Neural progenitor cell (in vitro differentiated cells): ENCODE data around the gene IL17C. TPM values are rescaled to one million over a fixed set of nuclear protein-coding genes. Genes with fewer than 3 reads are reported as not detected.

Source experiments
- DNase-seq: peaks from one replicate; pipeline ENCODE4 v3.0.0-alpha.2; 2016; ENCODE audit warnings: low spot score
- H2AFZ ChIP-seq: fragments of 200-600 bp; sonication (generic); replicated peaks from 2 replicates; pipeline ENCODE4 v1.6.1; 2016; ENCODE audit warnings: antibody characterized with exemption
- H3F3A ChIP-seq: fragments of 200-600 bp; sonication (generic); 2 replicates; pipeline ENCODE4 v1.6.1; 2016; ENCODE audit warnings: antibody characterized with exemption, low read depth
- H3K27ac ChIP-seq: fragments of 200-600 bp; sonication (generic); 2 replicates; pipeline ENCODE4 v1.5.1; 2016; ENCODE audit warnings: mild to moderate bottlenecking
- H3K27me3 ChIP-seq: fragments of 200-600 bp; sonication (generic); 2 replicates; pipeline ENCODE4 v1.6.1; 2016; ENCODE audit warnings: mild to moderate bottlenecking, moderate library complexity
- H3K36me3 ChIP-seq: fragments of 200-600 bp; sonication (generic); 2 replicates; pipeline ENCODE4 v1.5.1; 2016
- H3K4me1 ChIP-seq: fragments of 200-600 bp; sonication (generic); 2 replicates; pipeline ENCODE4 v1.6.1; 2016; ENCODE audit warnings: mixed run types
- H3K4me2 ChIP-seq: fragments of 200-600 bp; sonication (generic); 2 replicates; pipeline ENCODE4 v1.6.1; 2016
- H3K4me3 ChIP-seq: fragments of 200-600 bp; sonication (generic); 2 replicates; pipeline ENCODE4 v1.5.1; 2016
- H3K79me2 ChIP-seq: fragments of 200-600 bp; sonication (generic); 2 replicates; pipeline ENCODE4 v1.6.1; 2016; ENCODE audit warnings: low read depth
- H3K9ac ChIP-seq: fragments of 200-600 bp; sonication (generic); 2 replicates; pipeline ENCODE4 v1.6.1; 2016
- H3K9me3 ChIP-seq: fragments of 200-600 bp; sonication (generic); 2 replicates; pipeline ENCODE4 v1.5.1; 2016; ENCODE audit warnings: low read depth
- H4K20me1 ChIP-seq: fragments of 200-600 bp; sonication (generic); 2 replicates; pipeline ENCODE4 v1.6.1; 2016; ENCODE audit warnings: low read depth
- H3K27ac Mint-ChIP-seq: 3 replicates; pipeline ENCODE4 v1.8.0; 2021; ENCODE audit warnings: mixed read lengths
- H3K27me3 Mint-ChIP-seq: 2 replicates; pipeline ENCODE4 v1.8.0; 2022; ENCODE audit warnings: low read depth, mild to moderate bottlenecking, inconsistent platforms, moderate library complexity, mixed read lengths; ENCODE audit not compliant: insufficient read depth
- H3K36me3 Mint-ChIP-seq: 3 replicates; pipeline ENCODE4 v1.8.0; 2021; ENCODE audit warnings: mixed read lengths
- H3K4me1 Mint-ChIP-seq: 3 replicates; pipeline ENCODE4 v1.8.0; 2021; ENCODE audit warnings: mixed read lengths
- H3K4me3 Mint-ChIP-seq: 3 replicates; pipeline ENCODE4 v1.8.0; 2021; ENCODE audit warnings: mild to moderate bottlenecking, moderate library complexity, mixed read lengths
- H3K9me3 Mint-ChIP-seq: 3 replicates; pipeline ENCODE4 v1.8.0; 2020; ENCODE audit warnings: mixed read lengths
- EZH2 ChIP-seq: fragments of 200-600 bp; sonication (generic); IDR thresholded peaks from 2 replicates; pipeline ENCODE4 v1.6.1; 2017; ENCODE audit warnings: antibody characterized with exemption, mild to moderate bottlenecking, moderate library complexity
- EZH2phosphoT487 ChIP-seq: fragments of 200-600 bp; sonication (generic); IDR thresholded peaks from 2 replicates; pipeline ENCODE4 v1.6.1; 2017; ENCODE audit warnings: antibody characterized with exemption
- total RNA-seq: library from RNA; depleted of rRNA; stranded (reverse); fragments of >200 nt; gene quantifications from 2 replicates; pipeline ENCODE4 v1.2.3, GENCODE V29; 2015; ENCODE audit warnings: low replicate concordance
- TF ChIP-seq, protein P1 (sequence below): fragments of 200-600 bp; sonication (generic); IDR thresholded peaks from 2 replicates; pipeline ENCODE4 v1.5.1; 2017; ENCODE audit warnings: antibody characterized with exemption, mild to moderate bottlenecking

Gene IL17C
- total RNA-seq, 1 donor from 2014 or later = not detected

DNA sequence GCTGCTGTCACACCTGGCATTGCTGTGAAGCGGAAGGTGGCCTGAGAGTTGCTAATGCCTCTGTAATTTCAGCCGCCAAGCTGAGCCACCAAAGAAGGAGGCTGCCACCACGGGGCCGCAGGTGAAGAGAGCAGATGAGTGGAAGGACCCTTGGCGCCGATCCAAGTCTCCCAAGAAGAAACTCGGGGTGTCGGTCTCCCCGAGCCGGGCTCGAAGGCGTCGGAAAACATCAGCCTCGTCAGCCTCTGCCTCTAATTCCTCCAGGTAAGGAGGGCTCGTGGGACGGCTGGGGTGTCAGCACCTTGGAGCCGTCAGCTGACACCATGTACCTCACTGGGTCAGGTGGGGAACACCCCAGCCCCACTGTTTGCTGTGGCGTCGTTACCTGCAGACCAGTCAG is 16.2 kb upstream of the IL17C start:
- H3K27me3 Mint-ChIP-seq = peaks cover 2% of the 10 kb centered on the region
- peaks cover 11% of the 10 kb centered on the region for H3K36me3 Mint-ChIP-seq
- Histone ChIP-seq H3K27ac (no peak overlapping the region), H3K27me3 (no peaks in the 10 kb centered on the region), H3K4me3 (no peak overlapping the region), H3K9ac (no peak overlapping the region), H3F3A (no peaks in the 10 kb centered on the region), H4K20me1 (peaks cover 26% of the 10 kb centered on the region), H3K4me2 (no peak overlapping the region), H2AFZ (no peak overlapping the region), H3K79me2 (peaks cover 20% of the 10 kb centered on the region), H3K36me3 (no peaks in the 10 kb centered on the region), H3K9me3 (no peaks in the 10 kb centered on the region), H3K4me1 (no peaks in the 10 kb centered on the region)
- H3K4me1 Mint-ChIP-seq = peaks cover 10% of the 10 kb centered on the region
- H3K27ac Mint-ChIP-seq = no peak overlapping the region
- TF ChIP-seq EZH2phosphoT487 (no peak), EZH2 (no peak)
- TF ChIP-seq, protein P1, sequence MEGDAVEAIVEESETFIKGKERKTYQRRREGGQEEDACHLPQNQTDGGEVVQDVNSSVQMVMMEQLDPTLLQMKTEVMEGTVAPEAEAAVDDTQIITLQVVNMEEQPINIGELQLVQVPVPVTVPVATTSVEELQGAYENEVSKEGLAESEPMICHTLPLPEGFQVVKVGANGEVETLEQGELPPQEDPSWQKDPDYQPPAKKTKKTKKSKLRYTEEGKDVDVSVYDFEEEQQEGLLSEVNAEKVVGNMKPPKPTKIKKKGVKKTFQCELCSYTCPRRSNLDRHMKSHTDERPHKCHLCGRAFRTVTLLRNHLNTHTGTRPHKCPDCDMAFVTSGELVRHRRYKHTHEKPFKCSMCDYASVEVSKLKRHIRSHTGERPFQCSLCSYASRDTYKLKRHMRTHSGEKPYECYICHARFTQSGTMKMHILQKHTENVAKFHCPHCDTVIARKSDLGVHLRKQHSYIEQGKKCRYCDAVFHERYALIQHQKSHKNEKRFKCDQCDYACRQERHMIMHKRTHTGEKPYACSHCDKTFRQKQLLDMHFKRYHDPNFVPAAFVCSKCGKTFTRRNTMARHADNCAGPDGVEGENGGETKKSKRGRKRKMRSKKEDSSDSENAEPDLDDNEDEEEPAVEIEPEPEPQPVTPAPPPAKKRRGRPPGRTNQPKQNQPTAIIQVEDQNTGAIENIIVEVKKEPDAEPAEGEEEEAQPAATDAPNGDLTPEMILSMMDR = no peak
- DNase-seq = no peak
- H3K9me3 Mint-ChIP-seq = no peaks in the 10 kb centered on the region
- H3K4me3 Mint-ChIP-seq = no peak overlapping the region

DNA sequence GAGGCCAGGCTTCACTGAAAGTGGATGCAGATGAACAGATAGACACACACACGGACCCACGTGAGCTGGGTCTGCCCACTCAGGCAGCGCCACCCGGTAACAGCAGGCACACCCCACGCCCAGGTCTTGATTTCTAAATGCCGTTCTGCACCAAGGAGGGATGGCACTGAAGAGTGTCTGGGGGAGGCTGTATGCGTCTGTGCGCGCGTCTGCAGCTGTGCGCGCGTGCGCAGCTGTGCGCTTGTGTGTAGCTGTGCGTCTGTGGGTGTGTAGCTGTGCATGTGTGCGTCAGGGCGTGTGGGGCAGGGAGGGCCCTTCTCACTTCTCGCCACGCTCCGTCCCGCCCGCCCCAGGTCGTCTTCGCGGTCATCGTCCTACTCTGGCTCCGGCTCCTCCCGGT is 15.5 kb upstream of the IL17C start:
- H3F3A ChIP-seq = no peaks in the 10 kb centered on the region
- no peak overlapping the region for H3K4me2 ChIP-seq
- H3K9me3 Mint-ChIP-seq = no peaks in the 10 kb centered on the region
- TF ChIP-seq EZH2phosphoT487 (no peak), EZH2 (no peak)
- TF ChIP-seq, protein P1 = no peak
- no peak for DNase-seq
- peaks cover 8% of the 10 kb centered on the region for H3K4me1 Mint-ChIP-seq
- H3K27me3 Mint-ChIP-seq = peaks cover 2% of the 10 kb centered on the region
- no peak overlapping the region for H3K4me3 Mint-ChIP-seq
- H3K9ac ChIP-seq = no peak overlapping the region
- no peaks in the 10 kb centered on the region for H3K27me3 ChIP-seq
- no peak overlapping the region for H3K4me3 ChIP-seq
- H4K20me1 ChIP-seq = peaks cover 19% of the 10 kb centered on the region
- no peak overlapping the region for H3K27ac ChIP-seq
- H3K36me3 Mint-ChIP-seq = peaks cover 11% of the 10 kb centered on the region
- no peak overlapping the region for H3K27ac Mint-ChIP-seq
- H3K4me1 ChIP-seq = no peaks in the 10 kb centered on the region
- H3K79me2 ChIP-seq = peaks cover 17% of the 10 kb centered on the region
- no peak overlapping the region for H2AFZ ChIP-seq
- no peaks in the 10 kb centered on the region for H3K9me3 ChIP-seq
- H3K36me3 ChIP-seq = no peaks in the 10 kb centered on the region

DNA sequence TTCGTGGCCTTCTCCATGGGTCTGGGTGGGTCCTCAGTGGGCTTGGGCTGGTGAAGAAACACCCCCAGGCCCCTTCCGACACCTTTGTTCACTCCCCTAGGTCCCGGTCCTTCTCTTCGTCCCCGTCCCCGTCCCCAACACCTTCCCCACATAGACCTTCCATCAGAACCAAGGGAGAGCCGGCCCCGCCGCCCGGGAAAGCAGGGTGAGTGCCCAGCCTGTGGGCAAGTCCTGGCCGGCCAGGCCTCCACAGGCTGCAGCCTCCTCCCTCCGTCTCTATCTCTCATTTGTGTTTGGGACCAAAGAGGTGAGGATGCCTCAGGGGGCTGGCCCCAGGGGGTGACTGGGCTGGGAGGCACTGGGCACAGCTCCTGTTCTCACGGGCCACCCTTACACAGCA is 14.5 kb upstream of the IL17C start:
- H3K9me3 Mint-ChIP-seq = no peaks in the 10 kb centered on the region
- H3K27ac Mint-ChIP-seq = no peak overlapping the region
- no peaks in the 10 kb centered on the region for H3K4me1 ChIP-seq
- H3F3A ChIP-seq = peaks cover 5% of the 10 kb centered on the region
- peaks cover 11% of the 10 kb centered on the region for H3K36me3 Mint-ChIP-seq
- peaks cover 8% of the 10 kb centered on the region for H3K79me2 ChIP-seq
- TF ChIP-seq, protein P1 = no peak
- TF ChIP-seq EZH2phosphoT487 (no peak), EZH2 (no peak)
- H4K20me1 ChIP-seq = peaks cover 12% of the 10 kb centered on the region
- H3K4me3 ChIP-seq = no peak overlapping the region
- H3K9ac ChIP-seq = no peak overlapping the region
- H3K9me3 ChIP-seq = no peaks in the 10 kb centered on the region
- no peak overlapping the region for H3K27ac ChIP-seq
- no peak overlapping the region for H3K4me3 Mint-ChIP-seq
- peaks cover 2% of the 10 kb centered on the region for H3K27me3 Mint-ChIP-seq
- no peaks in the 10 kb centered on the region for H3K36me3 ChIP-seq
- peaks cover 2% of the 10 kb centered on the region for H3K4me1 Mint-ChIP-seq
- no peaks in the 10 kb centered on the region for H3K27me3 ChIP-seq
- H2AFZ ChIP-seq = no peak overlapping the region
- no peak overlapping the region for H3K4me2 ChIP-seq
- no peak for DNase-seq
